Neural progenitor cell (in vitro differentiated cells): Measurements from ENCODE around the gene FCMR. TPM values are rescaled to one million over a fixed set of nuclear protein-coding genes. Genes with fewer than 3 reads are reported as not detected.

Experiments
- DNase-seq: peaks from one replicate; pipeline ENCODE4 v3.0.0-alpha.2; 2016; ENCODE audit warnings: low spot score
- H2AFZ ChIP-seq: fragments of 200-600 bp; sonication (generic); replicated peaks from 2 replicates; pipeline ENCODE4 v1.6.1; 2016; ENCODE audit warnings: antibody characterized with exemption
- H3F3A ChIP-seq: fragments of 200-600 bp; sonication (generic); 2 replicates; pipeline ENCODE4 v1.6.1; 2016; ENCODE audit warnings: antibody characterized with exemption, low read depth
- H3K27ac ChIP-seq: fragments of 200-600 bp; sonication (generic); 2 replicates; pipeline ENCODE4 v1.5.1; 2016; ENCODE audit warnings: mild to moderate bottlenecking
- H3K27me3 ChIP-seq: fragments of 200-600 bp; sonication (generic); 2 replicates; pipeline ENCODE4 v1.6.1; 2016; ENCODE audit warnings: mild to moderate bottlenecking, moderate library complexity
- H3K36me3 ChIP-seq: fragments of 200-600 bp; sonication (generic); 2 replicates; pipeline ENCODE4 v1.5.1; 2016
- H3K4me1 ChIP-seq: fragments of 200-600 bp; sonication (generic); 2 replicates; pipeline ENCODE4 v1.6.1; 2016; ENCODE audit warnings: mixed run types
- H3K4me2 ChIP-seq: fragments of 200-600 bp; sonication (generic); 2 replicates; pipeline ENCODE4 v1.6.1; 2016
- H3K4me3 ChIP-seq: fragments of 200-600 bp; sonication (generic); 2 replicates; pipeline ENCODE4 v1.5.1; 2016
- H3K79me2 ChIP-seq: fragments of 200-600 bp; sonication (generic); 2 replicates; pipeline ENCODE4 v1.6.1; 2016; ENCODE audit warnings: low read depth
- H3K9ac ChIP-seq: fragments of 200-600 bp; sonication (generic); 2 replicates; pipeline ENCODE4 v1.6.1; 2016
- H3K9me3 ChIP-seq: fragments of 200-600 bp; sonication (generic); 2 replicates; pipeline ENCODE4 v1.5.1; 2016; ENCODE audit warnings: low read depth
- H4K20me1 ChIP-seq: fragments of 200-600 bp; sonication (generic); 2 replicates; pipeline ENCODE4 v1.6.1; 2016; ENCODE audit warnings: low read depth
- H3K27ac Mint-ChIP-seq: 3 replicates; pipeline ENCODE4 v1.8.0; 2021; ENCODE audit warnings: mixed read lengths
- H3K27me3 Mint-ChIP-seq: 2 replicates; pipeline ENCODE4 v1.8.0; 2022; ENCODE audit warnings: low read depth, mild to moderate bottlenecking, inconsistent platforms, moderate library complexity, mixed read lengths; ENCODE audit not compliant: insufficient read depth
- H3K36me3 Mint-ChIP-seq: 3 replicates; pipeline ENCODE4 v1.8.0; 2021; ENCODE audit warnings: mixed read lengths
- H3K4me1 Mint-ChIP-seq: 3 replicates; pipeline ENCODE4 v1.8.0; 2021; ENCODE audit warnings: mixed read lengths
- H3K4me3 Mint-ChIP-seq: 3 replicates; pipeline ENCODE4 v1.8.0; 2021; ENCODE audit warnings: mild to moderate bottlenecking, moderate library complexity, mixed read lengths
- H3K9me3 Mint-ChIP-seq: 3 replicates; pipeline ENCODE4 v1.8.0; 2020; ENCODE audit warnings: mixed read lengths
- CTCF ChIP-seq: fragments of 200-600 bp; sonication (generic); IDR thresholded peaks from 2 replicates; pipeline ENCODE4 v1.5.1; 2017; ENCODE audit warnings: antibody characterized with exemption, mild to moderate bottlenecking
- EZH2 ChIP-seq: fragments of 200-600 bp; sonication (generic); IDR thresholded peaks from 2 replicates; pipeline ENCODE4 v1.6.1; 2017; ENCODE audit warnings: antibody characterized with exemption, mild to moderate bottlenecking, moderate library complexity
- EZH2phosphoT487 ChIP-seq: fragments of 200-600 bp; sonication (generic); IDR thresholded peaks from 2 replicates; pipeline ENCODE4 v1.6.1; 2017; ENCODE audit warnings: antibody characterized with exemption
- total RNA-seq: library from RNA; depleted of rRNA; stranded (reverse); fragments of >200 nt; gene quantifications from 2 replicates; pipeline ENCODE4 v1.2.3, GENCODE V29; 2015; ENCODE audit warnings: low replicate concordance

Gene FCMR
- total RNA-seq, 1 donor from 2014 or later: not detected

DNA sequence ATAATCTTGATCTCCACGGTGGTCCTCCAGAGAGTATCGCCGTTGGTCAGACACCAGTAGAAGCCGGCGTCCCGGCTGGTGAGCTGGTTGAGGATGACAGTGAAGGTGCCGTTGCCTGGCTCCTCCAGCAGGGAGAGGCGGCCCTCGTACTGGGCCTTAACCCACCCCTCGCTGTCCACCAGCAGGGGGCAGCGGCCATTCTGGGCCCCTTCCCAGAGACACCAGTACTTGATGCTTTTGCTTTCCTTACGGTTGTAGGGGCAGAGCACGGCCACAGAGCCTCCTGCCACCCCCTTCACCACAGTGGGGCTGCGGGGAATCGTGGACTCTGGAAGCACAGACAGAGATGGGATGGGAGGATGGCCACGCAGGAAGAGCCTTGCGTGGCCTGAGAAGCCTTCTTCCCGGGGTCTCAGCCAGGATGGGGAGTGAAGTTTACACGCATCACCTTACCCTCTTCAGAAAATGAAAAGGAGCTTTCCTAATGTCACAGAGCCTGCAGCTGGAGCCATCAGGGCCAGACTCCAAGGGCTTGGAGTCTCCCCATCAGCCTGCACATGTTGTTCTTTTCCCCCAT, 13.8 kb upstream of the FCMR start:
- H3K27me3 ChIP-seq: no peaks in the 10 kb centered on the region
- H3K27ac ChIP-seq: no peak overlapping the region
- no peak overlapping the region for H3K9ac ChIP-seq
- H3K4me3 ChIP-seq: no peak overlapping the region
- H3K4me1 ChIP-seq: no peaks in the 10 kb centered on the region
- Mint-ChIP-seq H3K27me3 (peaks cover 3% of the 10 kb centered on the region), H3K4me1 (no peaks in the 10 kb centered on the region), H3K27ac (no peak overlapping the region), H3K4me3 (no peak overlapping the region), H3K36me3 (no peaks in the 10 kb centered on the region), H3K9me3 (no peaks in the 10 kb centered on the region)
- peak; percentile 59 for TF ChIP-seq CTCF
- TF ChIP-seq EZH2phosphoT487: no peak
- TF ChIP-seq EZH2: no peak
- no peaks in the 10 kb centered on the region for H3K36me3 ChIP-seq
- no peaks in the 10 kb centered on the region for H4K20me1 ChIP-seq
- DNase-seq: peak; percentile 69
- H3F3A ChIP-seq: no peaks in the 10 kb centered on the region
- H3K79me2 ChIP-seq: no peaks in the 10 kb centered on the region
- no peaks in the 10 kb centered on the region for H3K9me3 ChIP-seq
- no peak overlapping the region for H2AFZ ChIP-seq
- no peak overlapping the region for H3K4me2 ChIP-seq

DNA sequence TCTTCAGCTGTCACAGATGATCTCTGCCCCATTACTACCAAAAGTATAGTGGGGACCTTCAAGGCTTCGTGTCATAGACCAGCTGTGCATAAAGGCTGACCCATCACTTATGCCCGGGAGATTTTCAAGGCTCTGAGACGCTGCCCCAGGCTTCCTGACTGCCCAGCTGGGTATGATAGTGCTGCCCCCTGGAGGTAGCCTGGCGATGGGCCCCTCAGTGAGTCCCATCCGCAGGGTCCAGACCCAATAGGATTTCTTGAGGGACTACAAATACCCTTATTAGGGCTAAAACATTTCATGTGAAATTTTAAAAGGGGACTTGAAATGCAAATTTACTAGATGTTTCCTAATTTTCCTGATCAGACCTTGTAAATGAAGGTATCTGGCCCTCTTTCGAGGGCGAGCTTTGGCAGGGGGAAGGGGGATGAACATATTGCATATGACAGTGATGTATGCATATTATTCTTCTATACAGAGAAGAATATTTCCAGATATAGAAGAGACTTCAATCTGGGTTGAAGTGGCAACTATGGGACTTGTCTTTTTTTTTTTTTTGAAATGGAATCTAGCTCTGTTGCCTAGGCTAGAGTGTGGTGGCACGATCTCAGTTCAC, 11.7 kb upstream of the FCMR start:
- Mint-ChIP-seq H3K27ac (no peak overlapping the region), H3K9me3 (no peaks in the 10 kb centered on the region), H3K27me3 (peaks cover 3% of the 10 kb centered on the region), H3K4me3 (no peak overlapping the region), H3K4me1 (no peaks in the 10 kb centered on the region), H3K36me3 (no peaks in the 10 kb centered on the region)
- Histone ChIP-seq H4K20me1 (no peaks in the 10 kb centered on the region), H3K9ac (no peak overlapping the region), H3K9me3 (no peaks in the 10 kb centered on the region), H3K27me3 (no peaks in the 10 kb centered on the region), H3K4me1 (no peaks in the 10 kb centered on the region), H3K27ac (no peak overlapping the region), H3F3A (no peaks in the 10 kb centered on the region), H2AFZ (no peak overlapping the region), H3K79me2 (no peaks in the 10 kb centered on the region), H3K36me3 (no peaks in the 10 kb centered on the region), H3K4me3 (no peak overlapping the region), H3K4me2 (no peak overlapping the region)
- peak; percentile 57 for DNase-seq
- TF ChIP-seq EZH2: no peak
- no peak for TF ChIP-seq EZH2phosphoT487
- TF ChIP-seq CTCF: peak; percentile 68

GRCh38 chr1:206932177-206932576, 10.4 kb upstream of the FCMR start:
- Mint-ChIP-seq H3K4me1 (no peaks in the 10 kb centered on the region), H3K27ac (no peak overlapping the region), H3K4me3 (no peak overlapping the region), H3K36me3 (no peaks in the 10 kb centered on the region), H3K27me3 (no peaks in the 10 kb centered on the region), H3K9me3 (no peaks in the 10 kb centered on the region)
- no peaks in the 10 kb centered on the region for H3K36me3 ChIP-seq
- TF ChIP-seq CTCF (no peak), EZH2phosphoT487 (no peak), EZH2 (no peak)
- no peak overlapping the region for H3K9ac ChIP-seq
- no peak overlapping the region for H2AFZ ChIP-seq
- H3K27me3 ChIP-seq: no peaks in the 10 kb centered on the region
- no peak for DNase-seq
- H4K20me1 ChIP-seq: no peaks in the 10 kb centered on the region
- H3K27ac ChIP-seq: no peak overlapping the region
- no peaks in the 10 kb centered on the region for H3K9me3 ChIP-seq
- no peak overlapping the region for H3K4me2 ChIP-seq
- no peaks in the 10 kb centered on the region for H3F3A ChIP-seq
- H3K4me1 ChIP-seq: no peaks in the 10 kb centered on the region
- no peaks in the 10 kb centered on the region for H3K79me2 ChIP-seq
- H3K4me3 ChIP-seq: no peak overlapping the region
